SK-N-MC (cell line): Measurements from ENCODE around the gene HPRT1.

Source experiments
- EZH2 ChIP-seq: fragments of 200-600 bp; sonication (generic); IDR thresholded peaks from one replicate; pipeline ENCODE4 v1.6.1; 2017; ENCODE audit warnings: antibody characterized with exemption
- POLR2AphosphoS5 ChIP-seq: IDR thresholded peaks from 2 replicates; pipeline ENCODE4 v1.6.1; 2012; ENCODE audit warnings: mild to moderate bottlenecking, low read depth, low read length, borderline replicate concordance

GRCh38 chrX:134460005-134460861 lies at the start of gene HPRT1:
- TF ChIP-seq POLR2AphosphoS5 (peak; percentile 45; the same call in 1 of the 2 replicates), EZH2 (no peak)
